ENCODE measurements around the gene TNS3. TPM values are rescaled to one million over a fixed set of nuclear protein-coding genes. Genes with fewer than 3 reads are reported as not detected.
A peak's percentile ranks its signal among the peaks of the same experiment; 100 is the strongest.

Gene TNS3
- polyA plus RNA-seq, 3 donors: 5.2 to 30.3 (median 7.9) TPM

DNA sequence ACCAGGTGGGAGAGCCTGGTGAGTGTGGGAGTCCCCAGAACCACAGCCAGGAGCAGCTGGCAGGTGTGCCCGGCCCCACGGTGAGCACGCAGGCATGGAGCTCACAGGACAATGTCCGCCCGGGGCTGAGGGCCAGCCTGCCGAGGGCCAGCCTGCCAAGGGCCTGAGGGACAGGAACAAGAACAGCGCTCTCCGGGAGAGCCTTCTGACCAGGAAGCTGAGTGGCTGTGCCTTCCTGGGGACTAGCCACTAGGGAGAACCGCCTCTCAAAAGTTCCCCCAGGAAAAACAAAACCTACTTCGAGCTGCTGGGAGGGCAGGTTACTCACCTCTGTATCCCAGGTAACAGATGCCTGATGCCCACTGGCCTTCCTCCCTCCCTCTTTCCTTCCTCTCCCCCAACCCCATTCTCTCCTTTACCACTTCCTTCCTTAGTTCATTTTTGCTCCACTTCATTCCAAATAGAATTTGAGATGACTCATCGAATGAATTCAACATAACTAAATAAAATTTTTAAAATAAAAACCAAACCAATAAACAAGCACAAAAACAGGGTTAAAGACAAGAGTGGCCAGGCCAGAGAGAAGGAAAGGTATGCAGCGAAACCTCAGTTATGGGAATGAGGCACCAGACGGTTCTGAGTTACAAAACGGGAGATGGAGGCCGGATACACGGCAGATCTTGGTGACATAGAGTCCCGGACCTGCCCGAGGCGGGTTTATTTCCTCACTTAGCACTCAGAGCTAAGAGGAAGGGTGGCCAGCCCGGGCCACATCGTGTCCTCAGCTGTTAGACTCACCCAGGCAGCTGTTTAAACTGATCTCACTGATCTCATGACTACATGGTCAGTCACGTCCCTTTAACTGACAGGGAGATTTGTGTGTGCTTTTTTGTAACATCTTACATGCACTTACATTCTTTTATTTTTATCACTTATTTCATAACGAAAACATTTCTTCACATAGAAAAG, 128.5 kb downstream of the TNS3 start:
- intact Hi-C loops (cut with micrococcal nuclease): loop anchor here in 1 of 2 donors (5.0 kb wide), 2 partner anchors 34 to 49 kb away; no protein-coding TSS in a partner anchor
- Histone ChIP-seq H4K20me1 (ENCODE audit: insufficient read depth, low read length) (peaks cover 98% of the 10 kb centered on the region), H3K4me3 (replicated peaks in 1 of 3; ENCODE audit: low read depth in 2 of 3, low read length in 3 of 3) (no peak overlapping the region), H3K4me2 (replicated peaks; ENCODE audit: extremely low read depth, low read length, poor library complexity, severe bottlenecking) (no peak overlapping the region), H3K27ac (ENCODE audit: low read depth in 1 of 2, low read length in 2 of 2) (peak overlapping the region; percentile 42 to 71), H3K27me3 (ENCODE audit: control insufficient read depth in 2 of 2, insufficient read depth in 2 of 2, low read length in 2 of 2) (no peaks in the 10 kb centered on the region), H3K4me1 (ENCODE audit: control insufficient read depth in 1 of 2, insufficient read depth in 2 of 2, low read length in 2 of 2) (peaks cover 17 to 25% of the 10 kb centered on the region in 2 donors), H2AFZ (ENCODE audit: insufficient read depth, low read depth, low read length, poor library complexity, severe bottlenecking) (no peak overlapping the region), H3K9me3 (replicated peaks in 1 of 2; ENCODE audit: control insufficient read depth in 1 of 2, insufficient read depth in 1 of 2, low read length in 2 of 2) (no peaks in the 10 kb centered on the region), H3K36me3 (replicated peaks in 1 of 2; ENCODE audit: control insufficient read depth in 1 of 2, insufficient read depth in 2 of 2, low read length in 2 of 2) (peaks cover 14 to 47% of the 10 kb centered on the region in 2 donors), H3K79me2 (ENCODE audit: insufficient read depth, low read length) (peaks cover 73% of the 10 kb centered on the region), H3K9ac (ENCODE audit: insufficient read depth, low read length, poor library complexity, severe bottlenecking) (peak overlapping the region; percentile 33)
- peaks cover 44 to 47% of the 10 kb centered on the region in 2 donors for H3K36me3 Mint-ChIP-seq
- TF ChIP-seq, protein P1, sequence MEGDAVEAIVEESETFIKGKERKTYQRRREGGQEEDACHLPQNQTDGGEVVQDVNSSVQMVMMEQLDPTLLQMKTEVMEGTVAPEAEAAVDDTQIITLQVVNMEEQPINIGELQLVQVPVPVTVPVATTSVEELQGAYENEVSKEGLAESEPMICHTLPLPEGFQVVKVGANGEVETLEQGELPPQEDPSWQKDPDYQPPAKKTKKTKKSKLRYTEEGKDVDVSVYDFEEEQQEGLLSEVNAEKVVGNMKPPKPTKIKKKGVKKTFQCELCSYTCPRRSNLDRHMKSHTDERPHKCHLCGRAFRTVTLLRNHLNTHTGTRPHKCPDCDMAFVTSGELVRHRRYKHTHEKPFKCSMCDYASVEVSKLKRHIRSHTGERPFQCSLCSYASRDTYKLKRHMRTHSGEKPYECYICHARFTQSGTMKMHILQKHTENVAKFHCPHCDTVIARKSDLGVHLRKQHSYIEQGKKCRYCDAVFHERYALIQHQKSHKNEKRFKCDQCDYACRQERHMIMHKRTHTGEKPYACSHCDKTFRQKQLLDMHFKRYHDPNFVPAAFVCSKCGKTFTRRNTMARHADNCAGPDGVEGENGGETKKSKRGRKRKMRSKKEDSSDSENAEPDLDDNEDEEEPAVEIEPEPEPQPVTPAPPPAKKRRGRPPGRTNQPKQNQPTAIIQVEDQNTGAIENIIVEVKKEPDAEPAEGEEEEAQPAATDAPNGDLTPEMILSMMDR (IDR thresholded peaks at IDR 0.05): no peak
- H3K4me1 Mint-ChIP-seq: peaks cover 37% of the 10 kb centered on the region
- WGBS (ENCODE audit: insufficient coverage): 47% methylated on average over 15 of the region's 23 CpGs
- H3K9me3 Mint-ChIP-seq: no peaks in the 10 kb centered on the region
- peak; percentile 73 to 83 (median 73) for DNase-seq
- peak overlapping the region in 1 of 2 donors; percentile 2 for H3K4me3 Mint-ChIP-seq
- H3K27ac Mint-ChIP-seq: peak overlapping the region; percentile 48 to 91 (median 71)
- peaks cover 0 to 2% (median 0%) of the 10 kb centered on the region in 3 donors for H3K27me3 Mint-ChIP-seq (ENCODE audit: low read depth in 3 of 3)

DNA sequence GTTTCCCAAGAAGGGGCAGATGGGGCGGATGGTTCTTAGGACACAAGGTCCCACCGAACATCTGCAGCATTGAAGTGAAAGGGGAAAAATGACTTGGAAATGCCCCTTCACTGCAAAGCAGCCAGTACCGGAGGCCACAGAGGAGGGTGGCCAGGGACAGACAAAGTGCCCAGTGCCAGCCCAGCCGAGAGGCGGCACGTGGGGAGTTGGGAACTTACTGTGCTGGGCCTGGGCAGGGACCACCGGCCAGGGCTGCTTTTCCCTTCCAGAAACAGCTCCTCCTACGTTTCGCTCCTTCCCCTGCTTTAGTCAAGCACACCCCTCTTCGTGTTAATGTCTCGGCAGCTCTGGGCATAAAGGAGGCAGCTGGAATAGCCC, 129.2 kb downstream of the TNS3 start:
- peaks cover 17 to 25% of the 10 kb centered on the region in 2 donors for H3K4me1 ChIP-seq (ENCODE audit: control insufficient read depth in 1 of 2, insufficient read depth in 2 of 2, low read length in 2 of 2)
- no peak overlapping the region for H3K4me3 ChIP-seq (replicated peaks in 1 of 3; ENCODE audit: low read depth in 2 of 3, low read length in 3 of 3)
- DNase-seq: no peak
- H3K4me2 ChIP-seq (replicated peaks; ENCODE audit: extremely low read depth, low read length, poor library complexity, severe bottlenecking): no peak overlapping the region
- H3K4me1 Mint-ChIP-seq: peaks cover 31% of the 10 kb centered on the region
- no peaks in the 10 kb centered on the region for H3K27me3 ChIP-seq (ENCODE audit: control insufficient read depth in 2 of 2, insufficient read depth in 2 of 2, low read length in 2 of 2)
- H3K27me3 Mint-ChIP-seq (ENCODE audit: low read depth in 3 of 3): peaks cover 0 to 2% (median 0%) of the 10 kb centered on the region in 3 donors
- peaks cover 72% of the 10 kb centered on the region for H3K79me2 ChIP-seq (ENCODE audit: insufficient read depth, low read length)
- no peaks in the 10 kb centered on the region for H3K9me3 ChIP-seq (replicated peaks in 1 of 2; ENCODE audit: control insufficient read depth in 1 of 2, insufficient read depth in 1 of 2, low read length in 2 of 2)
- H3K36me3 ChIP-seq (replicated peaks in 1 of 2; ENCODE audit: control insufficient read depth in 1 of 2, insufficient read depth in 2 of 2, low read length in 2 of 2): peaks cover 14 to 52% of the 10 kb centered on the region in 2 donors
- H3K27ac Mint-ChIP-seq: peak overlapping the region in 4 of 7 donors; percentile 24 to 91 (median 58)
- 98% methylated on average over 7 of the region's 11 CpGs for WGBS (ENCODE audit: insufficient coverage)
- TF ChIP-seq, protein P1 (IDR thresholded peaks at IDR 0.05): no peak
- no peak overlapping the region for H2AFZ ChIP-seq (ENCODE audit: insufficient read depth, low read depth, low read length, poor library complexity, severe bottlenecking)
- H4K20me1 ChIP-seq (ENCODE audit: insufficient read depth, low read length): peaks cover 98% of the 10 kb centered on the region
- peak overlapping the region in 1 of 2 donors; percentile 52 for H3K27ac ChIP-seq (ENCODE audit: low read depth in 1 of 2, low read length in 2 of 2)
- no peak overlapping the region for H3K9ac ChIP-seq (ENCODE audit: insufficient read depth, low read length, poor library complexity, severe bottlenecking)
- H3K9me3 Mint-ChIP-seq: no peaks in the 10 kb centered on the region
- no peak overlapping the region for H3K4me3 Mint-ChIP-seq
- intact Hi-C loops (cut with micrococcal nuclease): loop anchor here in 1 of 2 donors (5.0 kb wide), 2 partner anchors 35 to 50 kb away; no protein-coding TSS in a partner anchor
- peaks cover 45 to 54% of the 10 kb centered on the region in 2 donors for H3K36me3 Mint-ChIP-seq

Data from CD14-positive monocyte (primary cell).